ENCODE data around the gene CDH20. TPM values are rescaled to one million over a fixed set of nuclear protein-coding genes. Genes with fewer than 3 reads are reported as not detected.

Gene CDH20
- total and polyA plus RNA-seq, 12 donors, result 0.07 to 0.39 (median 0.08) TPM; not detected in 8

- no peak for TF ChIP-seq CTCF (IDR thresholded peaks at IDR 0.05)
- Histone ChIP-seq H3K27me3 (no peaks in the 10 kb centered on the region), H3K4me1 (no peaks in the 10 kb centered on the region), H3K9me3 (no peaks in the 10 kb centered on the region), H3K4me3 (no peak overlapping the region), H3K27ac (no peak overlapping the region), H3K36me3 (no peaks in the 10 kb centered on the region)
- DNase-seq (no peak), ATAC-seq (no peak)
- 94% methylated on average over 1 of the region's 1 CpG for WGBS, 2 donors
- intact Hi-C loops (cut with DNase I), result no loop called here
These were observed 86.5 kb downstream of the CDH20 start for GRCh38 chr18:61419763-61420162.

GRCh38 chr18:61420218-61420885 lies 87.1 kb downstream of the CDH20 start:
- TF ChIP-seq CTCF (IDR thresholded peaks at IDR 0.05), result no peak
- DNase-seq, result no peak
- intact Hi-C loops (cut with DNase I), result no loop called here
- ATAC-seq, result no peak
- no peaks in the 10 kb centered on the region for H3K4me1 ChIP-seq
- H3K27ac ChIP-seq, result no peak overlapping the region
- no peaks in the 10 kb centered on the region for H3K36me3 ChIP-seq
- no peaks in the 10 kb centered on the region for H3K27me3 ChIP-seq
- no peak overlapping the region for H3K4me3 ChIP-seq
- no peaks in the 10 kb centered on the region for H3K9me3 ChIP-seq
- 84% methylated on average over 7 of the region's 7 CpGs for WGBS, 2 donors

- no peaks in the 10 kb centered on the region for H3K27me3 ChIP-seq
- TF ChIP-seq CTCF (IDR thresholded peaks at IDR 0.05), result no peak
- no peak for ATAC-seq
- no peaks in the 10 kb centered on the region for H3K36me3 ChIP-seq
- H3K4me3 ChIP-seq, result no peak overlapping the region
- H3K9me3 ChIP-seq, result no peaks in the 10 kb centered on the region
- WGBS, 2 donors, result 68 to 74% methylated on average over 6 of the region's 6 CpGs
- intact Hi-C loops (cut with DNase I), result no loop called here
- no peak for DNase-seq
- H3K27ac ChIP-seq, result no peak overlapping the region
- H3K4me1 ChIP-seq, result no peaks in the 10 kb centered on the region
These were observed 93.3 kb downstream of the CDH20 start for GRCh38 chr18:61426492-61427053.

- WGBS, 2 donors, result 66 to 68% methylated on average over 4 of the region's 4 CpGs
- Histone ChIP-seq H3K36me3 (no peaks in the 10 kb centered on the region), H3K4me1 (no peaks in the 10 kb centered on the region), H3K27me3 (no peaks in the 10 kb centered on the region), H3K4me3 (no peak overlapping the region), H3K27ac (no peak overlapping the region), H3K9me3 (no peaks in the 10 kb centered on the region)
- ATAC-seq (no peak), DNase-seq (no peak)
- TF ChIP-seq CTCF (IDR thresholded peaks at IDR 0.05), result no peak
- intact Hi-C loops (cut with DNase I), result no loop called here
These were observed 95.0 kb downstream of the CDH20 start for GRCh38 chr18:61428266-61428665.
